Measurements from ENCODE around the gene RAB6B. TPM values are rescaled to one million over a fixed set of nuclear protein-coding genes. Genes with fewer than 3 reads are reported as not detected.

Gene RAB6B
- total and polyA plus RNA-seq, 4 donors, result 1.8 to 5.1 (median 3.2) TPM

- no peak for ATAC-seq (ENCODE audit: insufficient read depth, low FRiP score)
- 94% methylated on average over 1 of the region's 1 CpG for WGBS, 2 donors
- TF ChIP-seq CTCF (IDR thresholded peaks at IDR 0.05; ENCODE audit: control extremely low read depth, extremely low read depth), result no peak
- Histone ChIP-seq H3K9me3 (ENCODE audit: control insufficient read depth in 4 of 4, insufficient read depth in 3 of 4, low read length in 3 of 4) (no peaks in the 10 kb centered on the region), H3K4me1 (ENCODE audit: control insufficient read depth in 5 of 5, insufficient read depth in 5 of 5, low read length in 5 of 5) (peaks cover 0 to 11% (median 0%) of the 10 kb centered on the region in 5 donors), H3K27me3 (ENCODE audit: control insufficient read depth in 3 of 3, insufficient read depth in 3 of 3, low read length in 2 of 3) (no peaks in the 10 kb centered on the region), H3K9ac (ENCODE audit: insufficient read depth in 1 of 2, low read length in 2 of 2) (no peak overlapping the region), H3K36me3 (ENCODE audit: control insufficient read depth in 4 of 4, insufficient read depth in 4 of 4, low read length in 4 of 4) (no peaks in the 10 kb centered on the region), H3K4me3 (no peak overlapping the region), H3K27ac (ENCODE audit: low read depth in 1 of 2, low read length in 1 of 2) (no peak overlapping the region)
- no peak for DNase-seq
Measured at GRCh38 chr3:133850034-133850433, 45.6 kb downstream of the RAB6B start.

- peaks cover 0 to 11% (median 0%) of the 10 kb centered on the region in 5 donors for H3K4me1 ChIP-seq (ENCODE audit: control insufficient read depth in 5 of 5, insufficient read depth in 5 of 5, low read length in 5 of 5)
- DNase-seq, result no peak
Measured at GRCh38 chr3:133849346-133849745, 46.3 kb downstream of the RAB6B start.

GRCh38 chr3:133845127-133845526 lies 50.6 kb downstream of the RAB6B start:
- Histone ChIP-seq H3K4me3 (no peak overlapping the region), H3K36me3 (ENCODE audit: control insufficient read depth in 4 of 4, insufficient read depth in 4 of 4, low read length in 4 of 4) (no peaks in the 10 kb centered on the region), H3K4me1 (ENCODE audit: control insufficient read depth in 5 of 5, insufficient read depth in 5 of 5, low read length in 5 of 5) (no peaks in the 10 kb centered on the region), H3K27ac (ENCODE audit: low read depth in 1 of 2, low read length in 1 of 2) (no peak overlapping the region), H3K27me3 (ENCODE audit: control insufficient read depth in 3 of 3, insufficient read depth in 3 of 3, low read length in 2 of 3) (no peaks in the 10 kb centered on the region), H3K9ac (ENCODE audit: insufficient read depth in 1 of 2, low read length in 2 of 2) (no peak overlapping the region), H3K9me3 (ENCODE audit: control insufficient read depth in 4 of 4, insufficient read depth in 3 of 4, low read length in 3 of 4) (peaks cover 0 to 1% (median 0%) of the 10 kb centered on the region in 4 donors)
- 96 to 98% methylated on average over 4 of the region's 4 CpGs for WGBS, 2 donors
- TF ChIP-seq CTCF (IDR thresholded peaks at IDR 0.05; ENCODE audit: control extremely low read depth, extremely low read depth), result no peak
- no peak for ATAC-seq (ENCODE audit: insufficient read depth, low FRiP score)
- no peak for DNase-seq

More at GRCh38 chr3:133849346-133849745, 46.3 kb downstream of the RAB6B start:
- H3K9ac ChIP-seq (ENCODE audit: insufficient read depth in 1 of 2, low read length in 2 of 2), result no peak overlapping the region
- H3K9me3 ChIP-seq (ENCODE audit: control insufficient read depth in 4 of 4, insufficient read depth in 3 of 4, low read length in 3 of 4), result no peaks in the 10 kb centered on the region
- H3K4me3 ChIP-seq, result no peak overlapping the region
- no peak for TF ChIP-seq CTCF (IDR thresholded peaks at IDR 0.05; ENCODE audit: control extremely low read depth, extremely low read depth)
- no peaks in the 10 kb centered on the region for H3K36me3 ChIP-seq (ENCODE audit: control insufficient read depth in 4 of 4, insufficient read depth in 4 of 4, low read length in 4 of 4)
- H3K27me3 ChIP-seq (ENCODE audit: control insufficient read depth in 3 of 3, insufficient read depth in 3 of 3, low read length in 2 of 3), result no peaks in the 10 kb centered on the region
- ATAC-seq (ENCODE audit: insufficient read depth, low FRiP score), result no peak
- no peak overlapping the region for H3K27ac ChIP-seq (ENCODE audit: low read depth in 1 of 2, low read length in 1 of 2)

GRCh38 chr3:133843634-133844033 lies 52.0 kb downstream of the RAB6B start:
- H3K9ac ChIP-seq (ENCODE audit: insufficient read depth in 1 of 2, low read length in 2 of 2), result no peak overlapping the region
- no peaks in the 10 kb centered on the region for H3K4me1 ChIP-seq (ENCODE audit: control insufficient read depth in 5 of 5, insufficient read depth in 5 of 5, low read length in 5 of 5)
- H3K27me3 ChIP-seq (ENCODE audit: control insufficient read depth in 3 of 3, insufficient read depth in 3 of 3, low read length in 2 of 3), result no peaks in the 10 kb centered on the region
- 85 to 88% methylated on average over 7 of the region's 7 CpGs for WGBS, 2 donors
- no peak for TF ChIP-seq CTCF (IDR thresholded peaks at IDR 0.05; ENCODE audit: control extremely low read depth, extremely low read depth)
- ATAC-seq (ENCODE audit: insufficient read depth, low FRiP score) (no peak), DNase-seq (peak in 1 of 3 donors; percentile 15)
- no peaks in the 10 kb centered on the region for H3K36me3 ChIP-seq (ENCODE audit: control insufficient read depth in 4 of 4, insufficient read depth in 4 of 4, low read length in 4 of 4)
- H3K27ac ChIP-seq (ENCODE audit: low read depth in 1 of 2, low read length in 1 of 2), result no peak overlapping the region
- H3K9me3 ChIP-seq (ENCODE audit: control insufficient read depth in 4 of 4, insufficient read depth in 3 of 4, low read length in 3 of 4), result peaks cover 0 to 1% (median 0%) of the 10 kb centered on the region in 4 donors
- no peak overlapping the region for H3K4me3 ChIP-seq
